DND-41 (cell line): ENCODE data around the gene PAGE2B.

ENCODE experiments used
- ATAC-seq: fragments of 200-7000 bp; cut with Tn5 transposase; 3 replicates; pipeline ENCODE4 v1.9.1; 2021; ENCODE audit warnings: low read depth; ENCODE audit not compliant: insufficient read depth
- DNase-seq: peaks from one replicate; pipeline ENCODE4 v3.0.0-alpha.2; 2020
- H2AFZ ChIP-seq: 2 replicates; pipeline ENCODE4 v1.6.0; 2012; ENCODE audit warnings: low read depth, low read length
- H3K27ac ChIP-seq: 2 replicates; pipeline ENCODE4 v1.5.1; 2012; ENCODE audit warnings: low read length, inconsistent platforms
- H3K27me3 ChIP-seq: fragments of 200-600 bp; sonication (generic); 2 replicates; pipeline ENCODE4 v1.6.0; 2012; ENCODE audit warnings: low read length, mild to moderate bottlenecking, inconsistent platforms; ENCODE audit not compliant: insufficient read depth, poor library complexity
- H3K36me3 ChIP-seq: 2 replicates; pipeline ENCODE4 v1.5.1; 2012; ENCODE audit warnings: low read length, inconsistent platforms; ENCODE audit not compliant: insufficient read depth
- H3K4me1 ChIP-seq: 2 replicates; pipeline ENCODE4 v1.5.1; 2012; ENCODE audit warnings: mild to moderate bottlenecking, low read length; ENCODE audit not compliant: insufficient read depth
- H3K4me2 ChIP-seq: 2 replicates; pipeline ENCODE4 v1.6.0; 2012; ENCODE audit warnings: mild to moderate bottlenecking, moderate library complexity, low read length, inconsistent platforms; ENCODE audit not compliant: insufficient read depth
- H3K4me3 ChIP-seq, 2 experiments: fragments of 200-600 bp in 1 of 2; shearing (Covaris generic) in 1 of 2; 2 replicates each; pipeline ENCODE4 v1.5.1; 2012 to 2016; ENCODE audit warnings: inconsistent platforms in 2 of 2, low read length in 2 of 2, mild to moderate bottlenecking in 2 of 2, low read depth in 1 of 2, moderate library complexity in 1 of 2
- H3K79me2 ChIP-seq: 2 replicates; pipeline ENCODE4 v1.6.0; 2012; ENCODE audit warnings: low read length, inconsistent platforms; ENCODE audit not compliant: insufficient read depth
- H3K9ac ChIP-seq: 2 replicates; pipeline ENCODE4 v1.6.0; 2012; ENCODE audit warnings: low read depth, mild to moderate bottlenecking, inconsistent platforms, low read length, moderate library complexity
- H3K9me3 ChIP-seq: 2 replicates; pipeline ENCODE4 v1.5.1; 2012; ENCODE audit warnings: low read length, moderate library complexity, mild to moderate bottlenecking, inconsistent platforms; ENCODE audit not compliant: insufficient read depth, severe bottlenecking
- H4K20me1 ChIP-seq: 2 replicates; pipeline ENCODE4 v1.6.0; 2012; ENCODE audit warnings: low read length; ENCODE audit not compliant: insufficient read depth
- CTCF ChIP-seq: IDR thresholded peaks from 2 replicates; pipeline ENCODE4 v1.5.1; 2012; ENCODE audit warnings: borderline replicate concordance, low read length, moderate library complexity, mild to moderate bottlenecking; ENCODE audit not compliant: poor library complexity, severe bottlenecking; ENCODE audit errors: extremely low read depth
- EZH2 ChIP-seq: IDR thresholded peaks from 3 replicates; pipeline ENCODE4 v1.6.1; 2012; ENCODE audit warnings: borderline replicate concordance, low read depth, mild to moderate bottlenecking, moderate library complexity, low read length, inconsistent platforms; ENCODE audit not compliant: severe bottlenecking

Gene PAGE2B

GRCh38 chrX:55028611-55029010 lies 46.2 kb upstream of the PAGE2B start:
- no peak overlapping the region for H2AFZ ChIP-seq
- no peaks in the 10 kb centered on the region for H3K27me3 ChIP-seq
- TF ChIP-seq EZH2 (no peak), CTCF (no peak)

GRCh38 chrX:55029291-55029690 lies 45.5 kb upstream of the PAGE2B start:
- H3K36me3 ChIP-seq: no peaks in the 10 kb centered on the region
- no peaks in the 10 kb centered on the region for H3K9me3 ChIP-seq
- no peak overlapping the region for H3K4me3 ChIP-seq
- no peak overlapping the region for H3K27ac ChIP-seq
- no peaks in the 10 kb centered on the region for H3K79me2 ChIP-seq
- H3K27me3 ChIP-seq: no peaks in the 10 kb centered on the region
- no peak overlapping the region for H2AFZ ChIP-seq
- no peak overlapping the region for H3K9ac ChIP-seq
- DNase-seq: no peak
- no peaks in the 10 kb centered on the region for H4K20me1 ChIP-seq
- H3K4me2 ChIP-seq: no peak overlapping the region
- TF ChIP-seq EZH2 (no peak), CTCF (no peak)
- no peaks in the 10 kb centered on the region for H3K4me1 ChIP-seq
- ATAC-seq: no peak

More at GRCh38 chrX:55028611-55029010, 46.2 kb upstream of the PAGE2B start:
- Histone ChIP-seq H3K9me3 (no peaks in the 10 kb centered on the region), H3K4me1 (no peaks in the 10 kb centered on the region), H3K27ac (no peak overlapping the region), H3K36me3 (no peaks in the 10 kb centered on the region), H3K4me2 (no peak overlapping the region), H3K4me3 (no peak overlapping the region), H4K20me1 (no peaks in the 10 kb centered on the region), H3K9ac (no peak overlapping the region), H3K79me2 (no peaks in the 10 kb centered on the region)
- DNase-seq (no peak), ATAC-seq (no peak)

- Histone ChIP-seq H3K4me1 (no peaks in the 10 kb centered on the region), H3K79me2 (no peaks in the 10 kb centered on the region), H3K4me3 (no peak within 1 kb of the TSS), H2AFZ (no peak within 1 kb of the TSS), H3K36me3 (no peaks in the 10 kb centered on the region), H3K9me3 (no peaks in the 10 kb centered on the region), H3K27ac (no peak within 1 kb of the TSS), H3K4me2 (no peak within 1 kb of the TSS), H4K20me1 (no peaks in the 10 kb centered on the region), H3K9ac (no peak within 1 kb of the TSS), H3K27me3 (no peaks in the 10 kb centered on the region)
- no peak for ATAC-seq
- DNase-seq: no peak
- TF ChIP-seq EZH2: no peak
These were observed 44.3 kb upstream of the PAGE2B start, which contains the start of gene ALAS2 for GRCh38 chrX:55030271-55031205. Gene ALAS2 (minus strand): TSS chrX:55030977. CDS start chrX:55026000, 4,977 bp downstream.

- H3K27ac ChIP-seq: no peak overlapping the region
- no peaks in the 10 kb centered on the region for H3K9me3 ChIP-seq
- no peaks in the 10 kb centered on the region for H3K36me3 ChIP-seq
- H3K9ac ChIP-seq: no peak overlapping the region
- H2AFZ ChIP-seq: no peak overlapping the region
- DNase-seq (no peak), ATAC-seq (no peak)
- H4K20me1 ChIP-seq: no peaks in the 10 kb centered on the region
- no peaks in the 10 kb centered on the region for H3K27me3 ChIP-seq
- no peak overlapping the region for H3K4me3 ChIP-seq
- no peak overlapping the region for H3K4me2 ChIP-seq
- TF ChIP-seq CTCF (no peak), EZH2 (no peak)
- H3K4me1 ChIP-seq: no peaks in the 10 kb centered on the region
- H3K79me2 ChIP-seq: no peaks in the 10 kb centered on the region
These were observed 41.4 kb upstream of the PAGE2B start for GRCh38 chrX:55033429-55033828.
